OCI-LY3 (cell line): ENCODE data around the gene OR9Q1.

Source experiments
- EZH2phosphoT487 ChIP-seq: fragments of 200-600 bp; shearing (Covaris generic); IDR thresholded peaks from 2 replicates; pipeline ENCODE4 v1.6.1; 2018; ENCODE audit warnings: antibody characterized with exemption, mixed run types, low read depth
- TF ChIP-seq, protein P1 (sequence below): fragments of 200-600, 300-600 bp; sonication (generic); IDR thresholded peaks from 2 replicates; pipeline ENCODE4 v1.5.1; 2014; ENCODE audit warnings: antibody characterized with exemption, low read length, low read depth

DNA sequence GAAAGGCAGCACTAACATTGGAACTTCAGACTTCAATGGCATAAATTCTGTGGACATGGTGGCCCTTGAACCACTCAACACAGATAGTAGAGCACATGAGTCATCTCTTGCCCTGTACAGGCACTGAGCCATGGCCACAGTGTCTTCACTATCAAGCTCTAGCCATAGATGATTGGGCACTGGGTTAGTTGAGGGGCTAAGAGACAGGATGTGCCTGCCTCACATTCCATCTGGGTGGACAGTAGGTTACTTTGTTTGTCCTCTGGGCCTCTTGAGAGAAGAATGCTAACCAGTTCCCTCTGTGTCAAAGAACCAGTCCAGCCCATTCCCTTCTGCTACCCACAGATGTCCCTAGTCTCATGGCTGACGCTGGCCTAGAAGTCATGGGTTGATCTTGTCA, 46.9 kb downstream of the OR9Q1 start:
- TF ChIP-seq, protein P1, sequence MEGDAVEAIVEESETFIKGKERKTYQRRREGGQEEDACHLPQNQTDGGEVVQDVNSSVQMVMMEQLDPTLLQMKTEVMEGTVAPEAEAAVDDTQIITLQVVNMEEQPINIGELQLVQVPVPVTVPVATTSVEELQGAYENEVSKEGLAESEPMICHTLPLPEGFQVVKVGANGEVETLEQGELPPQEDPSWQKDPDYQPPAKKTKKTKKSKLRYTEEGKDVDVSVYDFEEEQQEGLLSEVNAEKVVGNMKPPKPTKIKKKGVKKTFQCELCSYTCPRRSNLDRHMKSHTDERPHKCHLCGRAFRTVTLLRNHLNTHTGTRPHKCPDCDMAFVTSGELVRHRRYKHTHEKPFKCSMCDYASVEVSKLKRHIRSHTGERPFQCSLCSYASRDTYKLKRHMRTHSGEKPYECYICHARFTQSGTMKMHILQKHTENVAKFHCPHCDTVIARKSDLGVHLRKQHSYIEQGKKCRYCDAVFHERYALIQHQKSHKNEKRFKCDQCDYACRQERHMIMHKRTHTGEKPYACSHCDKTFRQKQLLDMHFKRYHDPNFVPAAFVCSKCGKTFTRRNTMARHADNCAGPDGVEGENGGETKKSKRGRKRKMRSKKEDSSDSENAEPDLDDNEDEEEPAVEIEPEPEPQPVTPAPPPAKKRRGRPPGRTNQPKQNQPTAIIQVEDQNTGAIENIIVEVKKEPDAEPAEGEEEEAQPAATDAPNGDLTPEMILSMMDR, result no peak
- TF ChIP-seq EZH2phosphoT487, result no peak
